GM12865 (cell line): Measurements from ENCODE around the gene TRHDE.

Experiments used
- DNase-seq: peaks from one replicate; pipeline ENCODE4 v3.0.0; 2010; ENCODE audit warnings: low read depth
- H3K4me3 ChIP-seq: 2 replicates; pipeline ENCODE4 v1.5.1; 2011; ENCODE audit warnings: mild to moderate bottlenecking, low read depth, low read length, control low read depth
- TF ChIP-seq, protein P1 (sequence below): IDR thresholded peaks from 2 replicates; pipeline ENCODE4 v1.5.1; 2011; ENCODE audit warnings: low read length, control low read depth, low read depth, inconsistent platforms; ENCODE audit not compliant: insufficient read depth; ENCODE audit errors: missing control alignments

Gene TRHDE

DNA sequence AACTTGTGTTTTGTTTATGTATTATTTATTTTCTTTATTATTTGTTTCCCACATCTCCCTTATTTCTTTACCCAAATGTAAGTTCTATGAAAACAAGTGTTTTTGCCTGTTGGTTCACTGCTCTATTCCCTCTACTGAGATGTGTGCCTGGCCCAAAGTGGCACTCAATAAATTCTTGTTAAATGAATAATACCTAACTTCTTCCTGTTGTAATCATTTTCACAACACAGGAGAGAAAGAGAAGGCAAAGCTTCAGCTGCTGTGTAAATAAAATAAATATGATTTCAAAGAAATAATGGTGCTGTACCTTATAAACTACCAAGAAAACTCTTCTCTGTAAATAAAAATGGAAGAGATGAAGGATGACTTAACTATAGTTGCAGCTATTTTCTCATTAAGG lies 116.2 kb downstream of the TRHDE start:
- TF ChIP-seq, protein P1, sequence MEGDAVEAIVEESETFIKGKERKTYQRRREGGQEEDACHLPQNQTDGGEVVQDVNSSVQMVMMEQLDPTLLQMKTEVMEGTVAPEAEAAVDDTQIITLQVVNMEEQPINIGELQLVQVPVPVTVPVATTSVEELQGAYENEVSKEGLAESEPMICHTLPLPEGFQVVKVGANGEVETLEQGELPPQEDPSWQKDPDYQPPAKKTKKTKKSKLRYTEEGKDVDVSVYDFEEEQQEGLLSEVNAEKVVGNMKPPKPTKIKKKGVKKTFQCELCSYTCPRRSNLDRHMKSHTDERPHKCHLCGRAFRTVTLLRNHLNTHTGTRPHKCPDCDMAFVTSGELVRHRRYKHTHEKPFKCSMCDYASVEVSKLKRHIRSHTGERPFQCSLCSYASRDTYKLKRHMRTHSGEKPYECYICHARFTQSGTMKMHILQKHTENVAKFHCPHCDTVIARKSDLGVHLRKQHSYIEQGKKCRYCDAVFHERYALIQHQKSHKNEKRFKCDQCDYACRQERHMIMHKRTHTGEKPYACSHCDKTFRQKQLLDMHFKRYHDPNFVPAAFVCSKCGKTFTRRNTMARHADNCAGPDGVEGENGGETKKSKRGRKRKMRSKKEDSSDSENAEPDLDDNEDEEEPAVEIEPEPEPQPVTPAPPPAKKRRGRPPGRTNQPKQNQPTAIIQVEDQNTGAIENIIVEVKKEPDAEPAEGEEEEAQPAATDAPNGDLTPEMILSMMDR = no peak
- no peak for DNase-seq
- no peak overlapping the region for H3K4me3 ChIP-seq

DNA sequence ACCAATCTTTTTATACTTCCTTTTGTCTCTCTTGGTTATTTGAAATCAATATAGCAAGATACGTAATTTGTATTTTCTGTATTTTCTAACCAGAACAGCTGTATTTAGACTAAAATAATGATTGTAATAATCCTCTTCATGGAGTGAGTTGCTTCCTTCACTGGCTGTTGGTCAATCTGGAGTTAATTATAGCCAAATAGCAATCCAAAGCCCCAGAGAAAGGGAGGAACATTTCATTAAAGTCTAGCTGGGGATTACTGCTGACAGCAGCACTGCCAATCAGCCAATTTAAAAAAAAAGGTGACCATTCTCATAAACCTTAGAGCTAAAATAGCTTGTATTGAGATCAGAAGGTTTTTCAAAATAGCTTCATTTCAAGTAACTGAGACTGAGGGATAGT lies 118.0 kb downstream of the TRHDE start:
- H3K4me3 ChIP-seq = no peak overlapping the region
- no peak for DNase-seq
- TF ChIP-seq, protein P1 = no peak

DNA sequence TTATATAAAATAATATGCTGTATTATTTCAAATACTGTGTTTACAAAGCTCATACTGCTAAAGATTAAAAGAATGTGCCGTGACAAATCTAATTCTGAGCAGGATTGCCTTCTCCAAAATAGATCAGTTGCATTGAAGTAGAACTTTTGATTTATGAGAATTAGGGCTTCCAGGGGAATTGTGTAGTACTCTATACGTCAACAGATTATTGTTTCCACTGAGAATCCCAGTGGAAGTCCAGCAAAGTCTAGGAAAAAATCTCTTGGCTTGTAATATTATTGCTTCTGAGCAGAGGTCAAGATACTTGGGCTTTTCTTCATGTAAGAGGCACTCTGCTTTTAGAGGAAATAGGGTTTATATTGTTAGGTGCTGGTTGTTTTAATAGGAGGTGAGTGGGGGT lies 133.9 kb downstream of the TRHDE start:
- DNase-seq = no peak
- TF ChIP-seq, protein P1 = no peak

DNA sequence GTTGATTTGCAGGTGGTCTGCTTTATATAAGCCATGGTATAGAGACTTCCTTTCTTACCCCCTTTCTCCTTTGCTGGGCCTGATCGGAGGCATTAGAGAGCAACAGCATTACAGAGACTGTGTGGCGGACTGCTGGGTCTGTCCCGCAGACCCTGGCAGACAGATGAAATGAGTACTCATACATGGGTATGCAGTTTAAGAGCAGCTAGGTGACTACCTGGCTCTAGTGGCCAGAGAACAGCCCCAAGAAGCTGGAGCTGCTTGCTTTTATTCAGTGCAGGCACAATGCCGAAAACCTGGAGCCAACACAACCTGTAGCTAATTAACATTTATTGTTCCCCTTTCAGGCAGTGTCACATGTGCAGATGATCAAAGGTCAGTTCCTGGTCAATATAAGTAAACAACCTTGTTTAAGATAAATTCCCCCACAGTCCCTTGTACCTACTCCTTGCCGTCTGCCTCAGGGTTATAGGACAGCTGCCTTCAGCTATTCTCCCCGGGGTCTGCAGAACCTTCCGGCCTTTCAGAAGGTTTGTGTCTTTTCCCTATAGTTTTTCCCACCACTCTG lies 160.0 kb downstream of the TRHDE start:
- no peak overlapping the region for H3K4me3 ChIP-seq
- no peak for DNase-seq
- TF ChIP-seq, protein P1 = no peak

More for the DNA sequence above, 133.9 kb downstream of the TRHDE start:
- H3K4me3 ChIP-seq = no peak overlapping the region

DNA sequence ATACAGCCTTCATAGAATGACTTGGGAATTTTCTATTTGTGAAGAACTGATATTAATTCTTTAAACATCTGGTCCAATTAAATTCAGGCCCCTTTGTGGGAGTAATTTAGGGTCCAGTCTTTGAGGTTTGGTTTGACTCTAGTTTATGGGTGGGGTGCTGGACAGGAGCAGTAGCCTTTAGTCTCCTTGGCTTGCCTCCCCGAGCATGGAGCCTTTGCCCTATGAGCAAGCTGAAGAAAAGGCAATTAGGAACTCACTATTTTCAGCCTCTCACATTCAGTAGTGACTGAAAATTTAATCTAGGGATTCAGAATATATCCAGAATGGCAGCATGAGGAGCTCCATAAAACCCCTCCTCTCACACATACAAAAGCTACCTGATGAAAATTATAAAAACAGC lies 161.1 kb downstream of the TRHDE start:
- no peak overlapping the region for H3K4me3 ChIP-seq
- DNase-seq = no peak
- TF ChIP-seq, protein P1 = no peak

DNA sequence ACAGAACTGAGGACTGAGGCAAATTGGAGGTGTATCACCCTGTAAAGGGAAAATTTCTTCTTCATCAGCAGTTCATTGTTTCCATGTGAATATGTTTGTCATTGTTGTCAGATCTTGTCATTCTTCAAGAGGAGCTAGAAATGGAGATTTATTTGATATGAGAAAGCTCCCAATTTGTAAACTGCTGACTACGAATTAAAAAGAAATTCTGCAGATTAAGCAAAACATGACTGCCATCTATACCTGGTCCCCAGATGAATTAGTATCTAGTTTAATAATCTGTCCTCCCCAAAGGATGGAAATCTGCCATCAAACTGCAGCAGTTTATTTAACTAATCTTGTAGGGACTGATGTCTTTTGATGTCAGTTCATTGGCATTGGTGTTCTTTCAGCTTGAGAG lies 162.8 kb downstream of the TRHDE start:
- no peak for DNase-seq
- TF ChIP-seq, protein P1 = no peak
- H3K4me3 ChIP-seq = no peak overlapping the region

DNA sequence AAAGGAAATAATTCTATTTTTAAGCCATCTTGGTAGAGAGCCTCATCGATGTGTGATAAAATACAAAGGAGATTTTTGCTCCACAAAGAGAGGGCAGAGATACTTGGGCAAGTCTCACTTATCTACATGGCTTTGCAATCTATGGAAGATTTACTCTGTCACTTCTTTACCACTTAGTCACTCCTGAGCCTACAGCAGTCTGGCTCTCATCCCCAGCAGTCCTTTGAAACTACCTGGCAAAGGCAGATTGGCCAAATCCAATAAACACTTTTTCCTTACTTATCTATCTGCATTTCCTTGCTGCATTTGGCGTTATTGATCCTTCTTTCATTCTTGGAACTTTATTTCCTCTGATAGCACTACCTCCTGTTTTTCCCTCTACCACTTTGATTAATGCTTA lies 170.0 kb downstream of the TRHDE start:
- no peak overlapping the region for H3K4me3 ChIP-seq
- DNase-seq = no peak
- TF ChIP-seq, protein P1 = no peak
